ENCODE results near the gene CMTM7. TPM values are rescaled to one million over a fixed set of nuclear protein-coding genes. Genes with fewer than 3 reads are reported as not detected.
"Not testable (repeated sequence)": the region's sequence is repeated elsewhere in the genome, so short reads cannot be mapped to it uniquely, and the experiment has no call there.

CMTM7 gene
- polyA plus RNA-seq, 1 donor, result 10.9 TPM

GRCh38 chr3:32471246-32471645, 79.6 kb downstream of the CMTM7 start:
- no CpG with 5 or more reads among the region's 3 CpGs for WGBS (ENCODE audit: insufficient coverage, low lambda C conversion rate)

DNA sequence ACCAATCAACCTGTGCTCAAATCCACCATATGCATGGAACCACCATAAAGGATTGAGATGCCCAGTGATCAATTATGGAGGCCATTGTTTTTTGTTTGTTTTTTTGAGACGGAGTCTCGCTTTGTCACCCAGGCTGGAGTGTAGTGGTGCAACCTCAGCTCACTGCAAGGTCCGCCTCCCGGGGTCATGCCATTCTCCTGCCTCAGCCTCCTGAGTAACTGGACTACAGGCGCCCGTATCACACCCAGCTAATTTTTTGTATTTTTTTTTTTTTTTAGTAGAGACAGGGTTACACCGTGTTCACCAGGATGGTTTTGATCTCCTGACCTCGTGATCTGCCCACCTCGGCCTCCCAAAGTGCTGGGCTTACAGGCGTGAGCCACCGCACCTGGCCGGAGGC, 80.5 kb downstream of the CMTM7 start:
- H3K9me3 ChIP-seq (ENCODE audit: control insufficient read depth, low read depth, low read length); DNase-seq; H3K27me3 ChIP-seq (ENCODE audit: control insufficient read depth, insufficient read depth, low read length); H3K4me3 ChIP-seq (ENCODE audit: low read length); H3K27ac ChIP-seq (ENCODE audit: low read length); H3K4me1 ChIP-seq (ENCODE audit: control insufficient read depth, insufficient read depth, low read length): not testable (repeated sequence)
- no CpG with 5 or more reads among the region's 12 CpGs for WGBS (ENCODE audit: insufficient coverage, low lambda C conversion rate)
- peaks cover 25% of the 10 kb centered on the region for H3K36me3 ChIP-seq (ENCODE audit: control insufficient read depth, insufficient read depth, low read length)

More at GRCh38 chr3:32471246-32471645, 79.6 kb downstream of the CMTM7 start:
- Histone ChIP-seq H3K36me3 (ENCODE audit: control insufficient read depth, insufficient read depth, low read length) (peaks cover 25% of the 10 kb centered on the region), H3K27ac (ENCODE audit: low read length) (no peak overlapping the region), H3K4me1 (ENCODE audit: control insufficient read depth, insufficient read depth, low read length) (no peaks in the 10 kb centered on the region), H3K9me3 (ENCODE audit: control insufficient read depth, low read depth, low read length) (peaks cover 4% of the 10 kb centered on the region), H3K4me3 (ENCODE audit: low read length) (no peak overlapping the region), H3K27me3 (ENCODE audit: control insufficient read depth, insufficient read depth, low read length) (no peaks in the 10 kb centered on the region)
- no peak for DNase-seq

- no peaks in the 10 kb centered on the region for H3K4me1 ChIP-seq (ENCODE audit: control insufficient read depth, insufficient read depth, low read length)
- no peak for DNase-seq
- no peaks in the 10 kb centered on the region for H3K27me3 ChIP-seq (ENCODE audit: control insufficient read depth, insufficient read depth, low read length)
- no peak overlapping the region for H3K4me3 ChIP-seq (ENCODE audit: low read length)
- H3K27ac ChIP-seq (ENCODE audit: low read length), result no peak overlapping the region
- WGBS (ENCODE audit: insufficient coverage, low lambda C conversion rate), result 100% methylated on average over 2 of the region's 2 CpGs
- no peaks in the 10 kb centered on the region for H3K9me3 ChIP-seq (ENCODE audit: control insufficient read depth, low read depth, low read length)
- H3K36me3 ChIP-seq (ENCODE audit: control insufficient read depth, insufficient read depth, low read length), result peaks cover 23% of the 10 kb centered on the region
Observed at GRCh38 chr3:32474201-32474600, 82.5 kb downstream of the CMTM7 start.

- Histone ChIP-seq H3K27ac (ENCODE audit: low read length) (no peak overlapping the region), H3K4me1 (ENCODE audit: control insufficient read depth, insufficient read depth, low read length) (no peaks in the 10 kb centered on the region), H3K9me3 (ENCODE audit: control insufficient read depth, low read depth, low read length) (no peaks in the 10 kb centered on the region), H3K36me3 (ENCODE audit: control insufficient read depth, insufficient read depth, low read length) (peaks cover 24% of the 10 kb centered on the region), H3K4me3 (ENCODE audit: low read length) (no peak overlapping the region), H3K27me3 (ENCODE audit: control insufficient read depth, insufficient read depth, low read length) (no peaks in the 10 kb centered on the region)
- WGBS (ENCODE audit: insufficient coverage, low lambda C conversion rate), result no CpG with 5 or more reads among the region's 1 CpG
- DNase-seq, result no peak
Observed at GRCh38 chr3:32480604-32481003, 89.0 kb downstream of the CMTM7 start.

GRCh38 chr3:32481791-32482631, 90.4 kb downstream of the CMTM7 start:
- Histone ChIP-seq H3K27me3 (ENCODE audit: control insufficient read depth, insufficient read depth, low read length) (no peaks in the 10 kb centered on the region), H3K4me1 (ENCODE audit: control insufficient read depth, insufficient read depth, low read length) (no peaks in the 10 kb centered on the region), H3K9me3 (ENCODE audit: control insufficient read depth, low read depth, low read length) (no peaks in the 10 kb centered on the region), H3K36me3 (ENCODE audit: control insufficient read depth, insufficient read depth, low read length) (peaks cover 35% of the 10 kb centered on the region), H3K27ac (ENCODE audit: low read length) (no peak overlapping the region), H3K4me3 (ENCODE audit: low read length) (no peak overlapping the region)
- DNase-seq, result no peak
- 100% methylated on average over 1 of the region's 3 CpGs for WGBS (ENCODE audit: insufficient coverage, low lambda C conversion rate)

DNA sequence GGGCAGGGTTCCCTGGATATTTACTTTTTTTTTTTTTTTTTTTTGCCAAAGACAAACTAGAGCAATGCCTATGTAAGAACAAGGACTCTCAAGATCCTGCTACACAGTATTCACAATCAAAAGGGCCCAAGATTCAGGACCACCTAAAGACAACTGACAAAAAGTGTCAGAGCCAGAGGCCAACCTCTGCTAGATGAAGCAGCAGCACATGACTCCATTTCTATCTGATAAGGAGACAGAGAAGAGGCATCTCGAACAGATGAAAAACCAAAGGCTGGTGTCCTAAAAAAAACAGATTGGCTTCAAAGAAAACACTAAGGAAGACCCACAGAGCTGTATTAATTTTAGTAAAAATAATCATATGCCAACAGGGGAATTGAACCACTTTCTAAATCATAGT, 91.0 kb downstream of the CMTM7 start:
- H3K4me3 ChIP-seq (ENCODE audit: low read length), result no peak overlapping the region
- H3K4me1 ChIP-seq (ENCODE audit: control insufficient read depth, insufficient read depth, low read length), result no peaks in the 10 kb centered on the region
- H3K27me3 ChIP-seq (ENCODE audit: control insufficient read depth, insufficient read depth, low read length), result no peaks in the 10 kb centered on the region
- H3K9me3 ChIP-seq (ENCODE audit: control insufficient read depth, low read depth, low read length), result no peaks in the 10 kb centered on the region
- H3K27ac ChIP-seq (ENCODE audit: low read length), result no peak overlapping the region
- DNase-seq, result no peak
- WGBS (ENCODE audit: insufficient coverage, low lambda C conversion rate), result 100% methylated on average over 1 of the region's 1 CpG
- peaks cover 39% of the 10 kb centered on the region for H3K36me3 ChIP-seq (ENCODE audit: control insufficient read depth, insufficient read depth, low read length)

DNA sequence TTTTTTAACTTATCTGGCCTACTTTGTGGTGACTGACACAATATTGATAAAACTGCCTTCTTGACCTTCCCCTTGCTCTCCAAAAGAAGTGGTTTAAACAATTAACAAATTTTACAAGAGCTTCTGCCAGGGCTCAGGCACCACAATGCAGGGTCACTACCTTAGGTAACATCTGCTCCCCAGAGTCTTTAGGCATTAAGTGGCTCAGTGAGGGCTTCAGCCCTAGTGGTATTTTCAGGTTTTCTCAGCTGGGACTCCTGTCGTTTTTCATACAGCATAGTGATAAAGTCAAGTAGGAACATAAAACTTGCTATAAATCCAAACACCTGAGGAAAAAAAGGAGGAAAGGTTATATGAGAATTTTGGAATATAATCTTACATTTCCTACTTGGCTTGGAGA, 92.1 kb downstream of the CMTM7 start:
- DNase-seq, result no peak
- peaks cover 36% of the 10 kb centered on the region for H3K36me3 ChIP-seq (ENCODE audit: control insufficient read depth, insufficient read depth, low read length)
- no peak overlapping the region for H3K4me3 ChIP-seq (ENCODE audit: low read length)
- H3K9me3 ChIP-seq (ENCODE audit: control insufficient read depth, low read depth, low read length), result no peaks in the 10 kb centered on the region
- no peaks in the 10 kb centered on the region for H3K4me1 ChIP-seq (ENCODE audit: control insufficient read depth, insufficient read depth, low read length)
- WGBS (ENCODE audit: insufficient coverage, low lambda C conversion rate), result no CpG with 5 or more reads among the region's 1 CpG
- H3K27me3 ChIP-seq (ENCODE audit: control insufficient read depth, insufficient read depth, low read length), result no peaks in the 10 kb centered on the region
- no peak overlapping the region for H3K27ac ChIP-seq (ENCODE audit: low read length)

DNA sequence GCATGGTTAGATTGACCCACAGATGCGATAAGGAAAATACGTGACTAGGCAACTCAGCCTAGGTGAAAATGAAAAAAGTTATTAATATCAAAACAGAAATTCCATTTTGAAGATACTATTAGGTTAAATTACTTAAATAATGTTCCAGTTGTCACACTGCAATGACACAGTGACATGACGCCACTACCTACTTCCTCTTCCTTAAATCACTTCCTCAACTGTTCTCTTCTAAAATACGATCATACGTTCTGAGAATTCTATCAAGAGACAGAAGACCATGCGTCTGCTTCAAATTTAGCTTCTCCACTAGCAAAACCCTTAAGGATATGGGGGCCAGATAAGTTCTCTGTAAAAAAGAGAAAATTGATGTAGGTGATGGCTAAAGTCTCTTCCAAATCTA, 92.8 kb downstream of the CMTM7 start:
- H3K36me3 ChIP-seq (ENCODE audit: control insufficient read depth, insufficient read depth, low read length), result peaks cover 33% of the 10 kb centered on the region
- no peaks in the 10 kb centered on the region for H3K4me1 ChIP-seq (ENCODE audit: control insufficient read depth, insufficient read depth, low read length)
- no peaks in the 10 kb centered on the region for H3K9me3 ChIP-seq (ENCODE audit: control insufficient read depth, low read depth, low read length)
- H3K4me3 ChIP-seq (ENCODE audit: low read length), result no peak overlapping the region
- no peak for DNase-seq
- no peak overlapping the region for H3K27ac ChIP-seq (ENCODE audit: low read length)
- WGBS (ENCODE audit: insufficient coverage, low lambda C conversion rate), result 97% methylated on average over 5 of the region's 6 CpGs
- no peaks in the 10 kb centered on the region for H3K27me3 ChIP-seq (ENCODE audit: control insufficient read depth, insufficient read depth, low read length)

GRCh38 chr3:32487781-32488473, 96.3 kb downstream of the CMTM7 start:
- no CpG with 5 or more reads among the region's 3 CpGs for WGBS (ENCODE audit: insufficient coverage, low lambda C conversion rate)
- peaks cover 24% of the 10 kb centered on the region for H3K36me3 ChIP-seq (ENCODE audit: control insufficient read depth, insufficient read depth, low read length)
- H3K4me1 ChIP-seq (ENCODE audit: control insufficient read depth, insufficient read depth, low read length), result no peaks in the 10 kb centered on the region
- H3K9me3 ChIP-seq (ENCODE audit: control insufficient read depth, low read depth, low read length), result no peaks in the 10 kb centered on the region
- H3K4me3 ChIP-seq (ENCODE audit: low read length), result no peak overlapping the region
- H3K27me3 ChIP-seq (ENCODE audit: control insufficient read depth, insufficient read depth, low read length), result no peaks in the 10 kb centered on the region
- no peak overlapping the region for H3K27ac ChIP-seq (ENCODE audit: low read length)
- DNase-seq, result no peak

GRCh38 chr3:32488474-32489008, 96.9 kb downstream of the CMTM7 start:
- H3K36me3 ChIP-seq (ENCODE audit: control insufficient read depth, insufficient read depth, low read length), result peaks cover 24% of the 10 kb centered on the region
- DNase-seq, result no peak
- H3K27ac ChIP-seq (ENCODE audit: low read length), result no peak overlapping the region
- H3K27me3 ChIP-seq (ENCODE audit: control insufficient read depth, insufficient read depth, low read length), result no peaks in the 10 kb centered on the region
- no peaks in the 10 kb centered on the region for H3K4me1 ChIP-seq (ENCODE audit: control insufficient read depth, insufficient read depth, low read length)
- no peak overlapping the region for H3K4me3 ChIP-seq (ENCODE audit: low read length)
- 80% methylated on average over 1 of the region's 3 CpGs for WGBS (ENCODE audit: insufficient coverage, low lambda C conversion rate)
- H3K9me3 ChIP-seq (ENCODE audit: control insufficient read depth, low read depth, low read length), result no peaks in the 10 kb centered on the region

Measured in large intestine (tissue), 3 donors.